Measurements from ENCODE around the gene TSPAN33. TPM values are rescaled to one million over a fixed set of nuclear protein-coding genes. Genes with fewer than 3 reads are reported as not detected.

The TSPAN33 gene
- polyA plus RNA-seq, 1 donor (not counting 4 experiments of a cell fraction or from before 2014, with no cell fraction given) = 0.93 TPM

- FAIRE-seq (no peak), DNase-seq (ENCODE audit: low read depth, low spot score) (no peak)
- H3K27me3 ChIP-seq (ENCODE audit: control insufficient read depth, extremely low read depth, insufficient read depth, low read length) = no peaks in the 10 kb centered on the region
- H2AFZ ChIP-seq (ENCODE audit: control insufficient read depth, low read length) = peak within 1 kb of the TSS; percentile 75
- no peaks in the 10 kb centered on the region for H3K36me3 ChIP-seq (ENCODE audit: control insufficient read depth in 2 of 2, extremely low read depth in 1 of 2, insufficient read depth in 2 of 2, low read length in 2 of 2)
- H3K9ac ChIP-seq (ENCODE audit: control insufficient read depth, extremely low read depth, insufficient read depth, low read length) = peak within 1 kb of the TSS; percentile 56
- no peak within 1 kb of the TSS for H3K27ac ChIP-seq (ENCODE audit: control insufficient read depth, insufficient read depth, low read length)
- TF ChIP-seq CTCF (optimal IDR thresholded peaks at IDR 0.05 in 1 of 3, IDR thresholded peaks at IDR 0.05 in 1 of 3, conservative IDR thresholded peaks at IDR 0.05 in 1 of 3; ENCODE audit: extremely low read depth in 1 of 3, insufficient read depth in 2 of 3, low read length in 3 of 3) = no peak
- dilution Hi-C loops (cut with MboI; ENCODE audit: extremely low pct_ligation_motif_present, low sequenced_read_pairs) = no loop called here
- H3K4me3 ChIP-seq (ENCODE audit: control insufficient read depth in 2 of 3, extremely low read depth in 1 of 3, insufficient read depth in 2 of 3, low read depth in 1 of 3, low read length in 3 of 3) = peak within 1 kb of the TSS; percentile 51 to 70 (median 68)
- H3K9me3 ChIP-seq (ENCODE audit: control insufficient read depth, low read depth, low read length) = no peaks in the 10 kb centered on the region
- H3K4me2 ChIP-seq (ENCODE audit: control insufficient read depth, extremely low read depth, insufficient read depth, low read depth, low read length) = peak within 1 kb of the TSS; percentile 87
- H3K9me1 ChIP-seq (ENCODE audit: control insufficient read depth, extremely low read depth, insufficient read depth, low read length) = no peaks in the 10 kb centered on the region
- H3K4me1 ChIP-seq (ENCODE audit: control insufficient read depth, extremely low read depth, insufficient read depth, low read length) = peaks cover 16% of the 10 kb centered on the region
- no peaks in the 10 kb centered on the region for H4K20me1 ChIP-seq (ENCODE audit: control insufficient read depth, extremely low read depth, insufficient read depth, low read length)
- no peaks in the 10 kb centered on the region for H3K79me2 ChIP-seq (ENCODE audit: control insufficient read depth, insufficient read depth, low read length)
Observed at GRCh38 chr7:129188372-129188891, 43.9 kb downstream of the TSPAN33 start, which contains the start of gene SMO. Gene SMO, plus strand, starts transcription at chr7:129188633. Its CDS starts 519 bp downstream, at chr7:129189152.

- Histone ChIP-seq H3K4me2 (ENCODE audit: control insufficient read depth, extremely low read depth, insufficient read depth, low read depth, low read length) (peak overlapping the region; percentile 87), H3K4me3 (ENCODE audit: control insufficient read depth in 2 of 3, extremely low read depth in 1 of 3, insufficient read depth in 2 of 3, low read depth in 1 of 3, low read length in 3 of 3) (peak overlapping the region; percentile 51 to 70 (median 68)), H2AFZ (ENCODE audit: control insufficient read depth, low read length) (peak overlapping the region; percentile 75), H3K9me1 (ENCODE audit: control insufficient read depth, extremely low read depth, insufficient read depth, low read length) (no peaks in the 10 kb centered on the region), H3K9ac (ENCODE audit: control insufficient read depth, extremely low read depth, insufficient read depth, low read length) (peak overlapping the region; percentile 56), H3K27me3 (ENCODE audit: control insufficient read depth, extremely low read depth, insufficient read depth, low read length) (no peaks in the 10 kb centered on the region), H3K27ac (ENCODE audit: control insufficient read depth, insufficient read depth, low read length) (no peak overlapping the region), H3K79me2 (ENCODE audit: control insufficient read depth, insufficient read depth, low read length) (no peaks in the 10 kb centered on the region), H4K20me1 (ENCODE audit: control insufficient read depth, extremely low read depth, insufficient read depth, low read length) (no peaks in the 10 kb centered on the region), H3K4me1 (ENCODE audit: control insufficient read depth, extremely low read depth, insufficient read depth, low read length) (peaks cover 16% of the 10 kb centered on the region), H3K9me3 (ENCODE audit: control insufficient read depth, low read depth, low read length) (no peaks in the 10 kb centered on the region), H3K36me3 (ENCODE audit: control insufficient read depth in 2 of 2, extremely low read depth in 1 of 2, insufficient read depth in 2 of 2, low read length in 2 of 2) (no peaks in the 10 kb centered on the region)
- no peak for FAIRE-seq
- dilution Hi-C loops (cut with MboI; ENCODE audit: extremely low pct_ligation_motif_present, low sequenced_read_pairs) = no loop called here
- TF ChIP-seq CTCF (optimal IDR thresholded peaks at IDR 0.05 in 1 of 3, IDR thresholded peaks at IDR 0.05 in 1 of 3, conservative IDR thresholded peaks at IDR 0.05 in 1 of 3; ENCODE audit: extremely low read depth in 1 of 3, insufficient read depth in 2 of 3, low read length in 3 of 3) = no peak
- no peak for DNase-seq (ENCODE audit: low read depth, low spot score)
Observed at GRCh38 chr7:129188892-129189660, 44.6 kb downstream of the TSPAN33 start.

Data from keratinocyte (primary cell).